K562 (cell line): ENCODE data around the gene FDX2. TPM values are rescaled to one million over a fixed set of nuclear protein-coding genes. Genes with fewer than 3 reads are reported as not detected.
A peak's percentile ranks its signal among the peaks of the same experiment; 100 is the strongest.

Experiments
- GTF2E2 ChIP-seq: fragments of 200-800 bp; sonication (Bioruptor generic); IDR thresholded peaks from 2 replicates; pipeline ENCODE4 v1.6.1; 2016; ENCODE audit warnings: missing genetic modification characterization, missing compliant biosample characterization
- HMGN3 ChIP-seq: IDR thresholded peaks from 2 replicates; pipeline ENCODE4 v1.6.1; 2011; ENCODE audit warnings: borderline replicate concordance, low read depth, mild to moderate bottlenecking, mixed read lengths, low read length; ENCODE audit not compliant: insufficient read length; ENCODE audit errors: extremely low read depth
- KLF16 ChIP-seq: IDR thresholded peaks from 2 replicates; pipeline ENCODE4 v1.6.1; 2016; ENCODE audit warnings: antibody characterized with exemption
- NONO ChIP-seq, 2 experiments: fragments of 200-400 bp in 1 of 2; fragments of 450-650 bp in 1 of 2; formaldehyde crosslinking in 1 of 2; IDR thresholded peaks; 2 replicates each; pipeline ENCODE4 v1.6.1; 2017; ENCODE audit warnings: low read depth in 2 of 2, mild to moderate bottlenecking in 2 of 2, moderate library complexity in 2 of 2, low read length in 1 of 2
- RBBP5 ChIP-seq: fragments of 200-600 bp; sonication (generic); IDR thresholded peaks from 2 replicates; pipeline ENCODE4 v1.6.1; 2012; ENCODE audit warnings: borderline replicate concordance, mild to moderate bottlenecking, low read length, control low read depth, inconsistent platforms; ENCODE audit not compliant: insufficient read depth, poor library complexity, severe bottlenecking
- RBFOX2 ChIP-seq: fragments of 200-400 bp; formaldehyde crosslinking; IDR thresholded peaks from 2 replicates; pipeline ENCODE4 v1.6.1; 2017; ENCODE audit warnings: low read depth, mild to moderate bottlenecking, low read length, moderate library complexity
- RBM22 ChIP-seq: fragments of 200-400 bp; formaldehyde crosslinking; IDR thresholded peaks from 2 replicates; pipeline ENCODE4 v1.6.1; 2018; ENCODE audit warnings: low read length, low read depth; ENCODE audit not compliant: poor library complexity, severe bottlenecking
- SMAD1 ChIP-seq: fragments of 150-350 bp; IDR thresholded peaks from 2 replicates; pipeline ENCODE4 v1.6.1; 2014; ENCODE audit warnings: low read length, low read depth; ENCODE audit not compliant: partially characterized antibody
- SP1 ChIP-seq: sonication (generic); formaldehyde crosslinking; IDR thresholded peaks from 2 replicates; pipeline ENCODE4 v1.8.1; 2022; ENCODE audit warnings: mild to moderate bottlenecking, missing genetic modification reagents
- SREBF2 ChIP-seq: sonication (generic); formaldehyde crosslinking; IDR thresholded peaks from 2 replicates; pipeline ENCODE4 v1.4.0; 2020; ENCODE audit warnings: mild to moderate bottlenecking, missing genetic modification reagents
- ZBTB7A ChIP-seq: IDR thresholded peaks from 2 replicates; pipeline ENCODE4 v1.6.1; 2011; ENCODE audit warnings: low read depth, mild to moderate bottlenecking, low read length, moderate library complexity, borderline replicate concordance; ENCODE audit not compliant: control insufficient read depth
- ZFPM2 ChIP-seq: fragments of 250-450 bp; sonication (Bioruptor Pico); IDR thresholded peaks from 2 replicates; pipeline ENCODE4 v1.5.1; 2022; ENCODE audit warnings: mild to moderate bottlenecking
- ZNF24 ChIP-seq: fragments of 450-650 bp; IDR thresholded peaks from 2 replicates; pipeline ENCODE4 v1.6.1; 2016
- polyA plus RNA-seq, 8 experiments: library from polyadenylated mRNA; depleted of rRNA in 4 of 8; stranded (reverse) in 5 of 8; unstranded in 3 of 8; fragments of >200 nt; fragmentation: Nextera tagmentation in 2 of 8; fragmentation: Illumina TruSeq in 1 of 8; extraction: Ambion mirVana in 2 of 8; extraction: Trizol in 1 of 8; gene quantifications; 2 replicates each; pipeline versions ENCODE4 v1.2.1 to v1.2.3, GENCODE V29; 2011 to 2014; ENCODE audit warnings: inconsistent platforms in 1 of 8, missing spikeins in 1 of 8
- total RNA-seq, 7 experiments: library from RNA; depleted of rRNA in 6 of 7; stranded (reverse); fragments of >200 nt in 6 of 7; fragmentation: Illumina TruSeq in 2 of 7; extraction: Trizol in 2 of 7; gene quantifications; 2 replicates each; pipeline versions ENCODE4 v1.2.1 to v1.2.3, GENCODE V29; 2011 to 2021; ENCODE audit warnings: low replicate concordance in 1 of 7
- TF ChIP-seq, protein P1 (sequence below): sonication (generic); formaldehyde crosslinking; IDR thresholded peaks from 2 replicates; pipeline ENCODE4 v1.8.0; 2023; ENCODE audit warnings: mild to moderate bottlenecking, missing genetic modification reagents
- TF ChIP-seq, protein P2 (sequence below): sonication (generic); formaldehyde crosslinking; IDR thresholded peaks from 2 replicates; pipeline ENCODE4 v1.8.0; 2022; ENCODE audit warnings: missing genetic modification reagents, mild to moderate bottlenecking, moderate library complexity, borderline replicate concordance
- TF ChIP-seq, protein P3 (sequence below): fragments of 450-650 bp; IDR thresholded peaks from 2 replicates; pipeline ENCODE4 v1.6.1; 2018; ENCODE audit not compliant: partially characterized antibody
- TF ChIP-seq, protein P4 (sequence below), 2 experiments: IDR thresholded peaks; 2 replicates each; pipeline ENCODE4 v1.6.1; 2011; ENCODE audit warnings: borderline replicate concordance in 1 of 2, control low read depth in 1 of 2, low read depth in 1 of 2, low read length in 1 of 2, mild to moderate bottlenecking in 1 of 2, mixed read lengths in 1 of 2, moderate library complexity in 1 of 2; ENCODE audit not compliant: insufficient read depth in 1 of 2, insufficient read length in 1 of 2, poor library complexity in 1 of 2, severe bottlenecking in 1 of 2; ENCODE audit errors: extremely low read depth in 1 of 2

Gene FDX2
- total and polyA plus RNA-seq, 9 of the 15 experiments (the other 6 are each of a cell fraction or from before 2014, with no cell fraction given): 2.5 to 49.8 (median 29.7) TPM

DNA sequence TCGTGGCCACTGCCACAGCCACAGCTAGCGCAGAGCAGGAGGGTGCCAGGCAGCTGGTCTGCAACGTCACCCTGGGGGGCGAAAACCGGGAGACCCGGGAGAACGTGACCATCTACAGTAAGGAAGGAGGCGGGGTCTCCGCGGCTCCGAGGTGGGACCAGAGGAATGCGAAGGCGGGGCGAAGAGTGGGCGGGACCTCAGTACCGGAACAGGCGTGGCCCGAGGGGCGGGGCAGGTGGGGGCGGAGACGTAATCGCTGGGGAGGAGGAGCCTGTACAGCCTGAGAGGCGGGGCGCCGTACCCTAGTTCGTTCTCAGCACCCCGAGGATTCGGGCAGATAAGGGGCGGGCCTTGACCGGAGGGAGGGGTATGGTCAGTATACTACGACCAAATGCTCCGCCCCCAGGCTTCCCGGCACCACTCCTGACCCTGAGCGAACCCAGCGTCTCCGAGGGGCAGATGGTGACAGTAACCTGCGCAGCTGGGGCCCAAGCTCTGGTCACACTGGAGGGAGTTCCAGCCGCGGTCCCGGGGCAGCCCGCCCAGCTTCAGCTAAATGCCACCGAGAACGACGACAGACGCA lies 23.5 kb downstream of the FDX2 start (continued):
- TF ChIP-seq KLF16 (no peak), ZNF24 (no peak), RBM22 (no peak), ZBTB7A (peak; percentile 68; the same call in 1 of the 2 replicates), SP1 (CRISPR knock-in tag) (peak; percentile 94), ZFPM2 (CRISPR knock-in tag) (no peak), SREBF2 (CRISPR knock-in tag) (no peak), GTF2E2 (tag) (no peak), SMAD1 (no peak), RBFOX2 (peak; percentile 64), RBBP5 (peak; percentile 40), HMGN3 (peak; percentile 18), NONO (IDR thresholded peaks at IDR 0.05; ENCODE audit: low read depth in 2 of 2, low read length in 1 of 2) (no peak)
- TF ChIP-seq, protein P1, sequence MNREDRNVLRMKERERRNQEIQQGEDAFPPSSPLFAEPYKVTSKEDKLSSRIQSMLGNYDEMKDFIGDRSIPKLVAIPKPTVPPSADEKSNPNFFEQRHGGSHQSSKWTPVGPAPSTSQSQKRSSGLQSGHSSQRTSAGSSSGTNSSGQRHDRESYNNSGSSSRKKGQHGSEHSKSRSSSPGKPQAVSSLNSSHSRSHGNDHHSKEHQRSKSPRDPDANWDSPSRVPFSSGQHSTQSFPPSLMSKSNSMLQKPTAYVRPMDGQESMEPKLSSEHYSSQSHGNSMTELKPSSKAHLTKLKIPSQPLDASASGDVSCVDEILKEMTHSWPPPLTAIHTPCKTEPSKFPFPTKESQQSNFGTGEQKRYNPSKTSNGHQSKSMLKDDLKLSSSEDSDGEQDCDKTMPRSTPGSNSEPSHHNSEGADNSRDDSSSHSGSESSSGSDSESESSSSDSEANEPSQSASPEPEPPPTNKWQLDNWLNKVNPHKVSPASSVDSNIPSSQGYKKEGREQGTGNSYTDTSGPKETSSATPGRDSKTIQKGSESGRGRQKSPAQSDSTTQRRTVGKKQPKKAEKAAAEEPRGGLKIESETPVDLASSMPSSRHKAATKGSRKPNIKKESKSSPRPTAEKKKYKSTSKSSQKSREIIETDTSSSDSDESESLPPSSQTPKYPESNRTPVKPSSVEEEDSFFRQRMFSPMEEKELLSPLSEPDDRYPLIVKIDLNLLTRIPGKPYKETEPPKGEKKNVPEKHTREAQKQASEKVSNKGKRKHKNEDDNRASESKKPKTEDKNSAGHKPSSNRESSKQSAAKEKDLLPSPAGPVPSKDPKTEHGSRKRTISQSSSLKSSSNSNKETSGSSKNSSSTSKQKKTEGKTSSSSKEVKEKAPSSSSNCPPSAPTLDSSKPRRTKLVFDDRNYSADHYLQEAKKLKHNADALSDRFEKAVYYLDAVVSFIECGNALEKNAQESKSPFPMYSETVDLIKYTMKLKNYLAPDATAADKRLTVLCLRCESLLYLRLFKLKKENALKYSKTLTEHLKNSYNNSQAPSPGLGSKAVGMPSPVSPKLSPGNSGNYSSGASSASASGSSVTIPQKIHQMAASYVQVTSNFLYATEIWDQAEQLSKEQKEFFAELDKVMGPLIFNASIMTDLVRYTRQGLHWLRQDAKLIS (CRISPR knock-in tag): no peak; the same call in 1 of the 2 replicates
- TF ChIP-seq, protein P2, sequence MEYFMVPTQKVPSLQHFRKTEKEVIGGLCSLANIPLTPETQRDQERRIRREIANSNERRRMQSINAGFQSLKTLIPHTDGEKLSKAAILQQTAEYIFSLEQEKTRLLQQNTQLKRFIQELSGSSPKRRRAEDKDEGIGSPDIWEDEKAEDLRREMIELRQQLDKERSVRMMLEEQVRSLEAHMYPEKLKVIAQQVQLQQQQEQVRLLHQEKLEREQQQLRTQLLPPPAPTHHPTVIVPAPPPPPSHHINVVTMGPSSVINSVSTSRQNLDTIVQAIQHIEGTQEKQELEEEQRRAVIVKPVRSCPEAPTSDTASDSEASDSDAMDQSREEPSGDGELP (CRISPR knock-in tag): peak; percentile 64; the same call in 1 of the 2 replicates
- TF ChIP-seq, protein P3, sequence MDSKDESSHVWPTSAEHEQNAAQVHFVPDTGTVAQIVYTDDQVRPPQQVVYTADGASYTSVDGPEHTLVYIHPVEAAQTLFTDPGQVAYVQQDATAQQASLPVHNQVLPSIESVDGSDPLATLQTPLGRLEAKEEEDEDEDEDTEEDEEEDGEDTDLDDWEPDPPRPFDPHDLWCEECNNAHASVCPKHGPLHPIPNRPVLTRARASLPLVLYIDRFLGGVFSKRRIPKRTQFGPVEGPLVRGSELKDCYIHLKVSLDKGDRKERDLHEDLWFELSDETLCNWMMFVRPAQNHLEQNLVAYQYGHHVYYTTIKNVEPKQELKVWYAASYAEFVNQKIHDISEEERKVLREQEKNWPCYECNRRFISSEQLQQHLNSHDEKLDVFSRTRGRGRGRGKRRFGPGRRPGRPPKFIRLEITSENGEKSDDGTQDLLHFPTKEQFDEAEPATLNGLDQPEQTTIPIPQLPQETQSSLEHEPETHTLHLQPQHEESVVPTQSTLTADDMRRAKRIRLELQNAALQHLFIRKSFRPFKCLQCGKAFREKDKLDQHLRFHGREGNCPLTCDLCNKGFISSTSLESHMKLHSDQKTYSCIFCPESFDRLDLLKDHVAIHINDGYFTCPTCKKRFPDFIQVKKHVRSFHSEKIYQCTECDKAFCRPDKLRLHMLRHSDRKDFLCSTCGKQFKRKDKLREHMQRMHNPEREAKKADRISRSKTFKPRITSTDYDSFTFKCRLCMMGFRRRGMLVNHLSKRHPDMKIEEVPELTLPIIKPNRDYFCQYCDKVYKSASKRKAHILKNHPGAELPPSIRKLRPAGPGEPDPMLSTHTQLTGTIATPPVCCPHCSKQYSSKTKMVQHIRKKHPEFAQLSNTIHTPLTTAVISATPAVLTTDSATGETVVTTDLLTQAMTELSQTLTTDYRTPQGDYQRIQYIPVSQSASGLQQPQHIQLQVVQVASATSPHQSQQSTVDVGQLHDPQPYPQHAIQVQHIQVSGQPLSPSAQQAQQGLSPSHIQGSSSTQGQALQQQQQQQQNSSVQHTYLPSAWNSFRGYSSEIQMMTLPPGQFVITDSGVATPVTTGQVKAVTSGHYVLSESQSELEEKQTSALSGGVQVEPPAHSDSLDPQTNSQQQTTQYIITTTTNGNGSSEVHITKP: no peak
- TF ChIP-seq, protein P4, sequence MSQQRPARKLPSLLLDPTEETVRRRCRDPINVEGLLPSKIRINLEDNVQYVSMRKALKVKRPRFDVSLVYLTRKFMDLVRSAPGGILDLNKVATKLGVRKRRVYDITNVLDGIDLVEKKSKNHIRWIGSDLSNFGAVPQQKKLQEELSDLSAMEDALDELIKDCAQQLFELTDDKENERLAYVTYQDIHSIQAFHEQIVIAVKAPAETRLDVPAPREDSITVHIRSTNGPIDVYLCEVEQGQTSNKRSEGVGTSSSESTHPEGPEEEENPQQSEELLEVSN (IDR thresholded peaks at IDR 0.05; ENCODE audit: borderline replicate concordance in 1 of 2, extremely low read depth in 1 of 2, insufficient read depth in 1 of 2, insufficient read length in 1 of 2, low read depth in 1 of 2, low read length in 1 of 2, poor library complexity in 1 of 2, severe bottlenecking in 1 of 2): peak in 1 of 2 experiments; percentile 46
